COR-L47 (cell line): Measurements from ENCODE around the gene NAGPA.

Source experiments
- DNase-seq: peaks from one replicate; lab custom pipeline; 2025; lab: John Stamatoyannopoulos, UW

Gene NAGPA

DNA sequence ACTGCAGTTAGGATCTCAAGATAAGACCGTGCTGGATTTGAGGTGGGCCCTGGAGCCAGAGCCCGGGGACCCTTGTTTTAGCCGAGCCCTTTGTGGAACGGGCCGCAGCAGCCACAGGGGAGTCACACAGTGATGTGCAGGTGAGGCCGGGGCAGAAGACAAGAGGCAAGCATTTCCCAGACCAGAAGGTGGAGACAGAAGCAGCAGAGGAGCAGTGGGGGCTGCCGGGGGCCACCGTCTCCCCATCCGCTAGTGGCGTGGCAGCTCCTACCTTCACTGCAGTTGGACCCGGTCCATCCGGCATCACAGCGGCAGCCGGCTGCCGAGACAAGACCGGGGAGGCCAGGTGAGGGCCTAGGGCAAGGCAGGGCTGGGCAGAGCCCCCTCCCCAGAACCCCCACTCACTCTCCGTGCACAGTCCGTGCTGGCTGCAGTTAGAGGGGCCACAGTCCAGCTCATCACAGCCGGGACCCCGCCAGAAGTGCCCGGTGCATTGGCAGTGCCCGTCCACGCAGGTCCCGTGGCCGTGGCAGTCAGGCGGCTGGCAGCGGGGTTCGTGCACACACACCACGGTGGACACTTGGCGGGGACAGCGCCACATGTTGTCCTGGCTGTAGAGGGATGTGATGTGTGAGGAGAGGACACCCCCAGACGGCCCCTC is 6.0 kb downstream of the NAGPA start:
- no peak for DNase-seq

DNA sequence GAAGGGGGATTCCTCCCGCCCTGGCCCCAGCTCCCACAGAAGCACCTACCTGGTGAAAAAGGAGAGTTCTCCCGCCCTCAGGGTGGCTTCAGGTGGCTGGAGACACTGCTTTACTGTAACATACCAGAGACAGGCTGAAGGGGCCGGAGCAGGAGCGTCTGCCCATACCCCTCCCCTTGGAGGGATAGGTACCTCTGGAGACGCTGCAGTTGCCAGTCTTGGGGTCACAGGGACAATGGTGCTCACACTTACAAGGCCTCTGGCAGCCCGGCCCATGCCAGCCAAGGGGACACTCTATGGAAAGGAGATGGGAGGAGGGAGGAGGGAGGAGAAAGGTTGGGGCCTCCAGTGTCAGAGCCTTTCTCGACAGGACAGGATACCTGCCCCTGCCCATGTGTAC is 6.6 kb downstream of the NAGPA start:
- no peak for DNase-seq

DNA sequence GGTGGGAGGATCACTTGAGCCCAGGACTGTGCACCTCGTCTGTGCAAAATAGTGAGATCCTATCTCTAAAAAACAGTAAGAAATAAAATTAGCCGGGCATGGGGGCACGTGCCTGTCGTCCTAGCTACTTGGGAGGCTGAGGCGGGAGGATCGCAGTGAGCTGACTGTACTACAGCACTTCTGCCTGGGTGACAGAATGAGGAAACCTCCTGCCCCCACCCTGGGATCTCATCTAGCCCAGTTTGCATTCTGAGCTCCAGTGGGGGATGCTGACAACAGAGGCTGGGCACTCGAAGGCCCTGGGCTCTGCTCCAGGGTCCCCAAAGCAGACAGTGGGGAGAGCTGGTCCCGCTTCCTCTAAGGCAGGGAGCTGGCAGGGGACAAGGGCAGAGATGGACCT is 7.1 kb downstream of the NAGPA start:
- no peak for DNase-seq

DNA sequence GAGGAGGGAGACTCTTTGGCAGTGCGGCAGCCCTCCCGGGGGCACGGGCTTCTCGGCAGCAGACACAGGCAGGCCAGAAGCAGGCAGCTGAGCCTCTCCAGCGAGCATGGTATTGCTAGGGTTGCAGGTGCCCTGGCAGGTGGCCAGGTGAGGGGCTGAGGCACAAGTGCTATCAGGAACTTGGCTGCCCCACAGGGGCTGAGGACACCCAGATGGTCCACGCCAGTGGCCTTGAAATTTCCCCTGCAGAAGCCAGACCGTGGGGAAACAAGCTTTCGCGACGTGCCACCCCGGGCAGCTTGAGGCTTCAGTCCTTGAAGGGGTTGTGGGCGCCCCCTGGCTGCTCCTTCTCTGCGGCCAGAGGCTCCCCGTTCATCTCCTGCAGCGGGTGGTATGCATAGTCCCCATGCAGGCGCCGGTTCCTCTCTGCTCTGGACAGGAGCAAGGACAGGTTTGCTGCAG is 8.5 kb downstream of the NAGPA start:
- peak; percentile 63 for DNase-seq

DNA sequence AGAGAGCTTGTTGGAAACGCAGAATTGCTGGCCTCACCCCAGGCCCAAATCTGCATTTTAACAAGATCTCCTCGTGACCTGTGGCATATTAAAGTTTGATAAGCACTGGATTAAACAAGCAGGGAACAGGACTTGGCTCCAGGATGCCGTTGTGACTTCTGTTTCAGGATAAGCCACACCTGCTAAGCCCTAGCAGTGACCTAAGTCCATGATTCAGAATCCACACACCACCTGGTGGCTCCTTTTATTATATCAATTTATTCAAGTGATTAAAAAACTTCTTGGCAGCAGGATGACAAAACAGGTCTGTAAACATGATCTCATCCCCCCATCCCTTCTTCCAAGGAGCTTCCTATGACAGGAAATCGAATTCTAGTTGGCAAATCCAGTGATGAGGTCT is 9.1 kb downstream of the NAGPA start:
- peak; percentile 55 for DNase-seq

DNA sequence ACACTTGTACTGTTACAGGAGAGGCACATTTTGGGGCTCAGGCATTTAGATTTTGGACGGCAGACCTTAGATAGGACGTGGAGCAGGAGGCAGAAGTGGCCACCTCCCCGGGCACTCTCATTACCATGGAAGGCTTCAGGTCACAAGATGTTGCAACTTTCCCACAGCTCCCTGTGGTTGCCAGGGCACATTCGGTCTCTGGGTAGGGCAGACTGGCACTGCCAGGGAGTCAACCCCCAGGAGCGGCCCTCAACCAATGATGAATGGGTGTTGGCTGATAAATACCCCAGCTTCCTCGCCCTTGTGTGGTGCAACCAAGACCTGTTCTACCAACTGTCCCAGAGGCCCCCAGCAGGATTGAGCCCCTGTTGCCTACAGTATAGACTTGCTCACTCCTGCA is 11.2 kb downstream of the NAGPA start:
- DNase-seq: no peak

DNA sequence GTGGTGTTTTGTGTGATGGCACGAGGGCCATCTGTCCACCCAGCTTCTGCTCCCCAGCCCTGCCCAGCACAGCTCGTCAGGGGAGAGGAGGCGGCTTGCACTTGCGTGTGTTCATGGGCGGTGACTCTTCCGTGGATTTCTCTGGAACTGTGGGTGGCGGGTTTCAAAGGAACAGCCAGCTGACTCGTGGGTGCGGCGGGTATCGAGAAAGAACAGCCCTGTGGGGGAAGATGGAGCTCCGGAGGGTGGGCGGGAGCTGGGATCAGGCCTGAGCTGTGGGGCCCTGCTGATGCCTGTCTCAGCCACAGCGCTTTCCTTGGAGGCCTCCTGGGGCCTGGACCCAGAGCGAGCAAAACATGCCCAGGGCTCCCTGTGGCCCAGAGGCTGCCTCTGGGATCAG is 13.2 kb downstream of the NAGPA start:
- no peak for DNase-seq

DNA sequence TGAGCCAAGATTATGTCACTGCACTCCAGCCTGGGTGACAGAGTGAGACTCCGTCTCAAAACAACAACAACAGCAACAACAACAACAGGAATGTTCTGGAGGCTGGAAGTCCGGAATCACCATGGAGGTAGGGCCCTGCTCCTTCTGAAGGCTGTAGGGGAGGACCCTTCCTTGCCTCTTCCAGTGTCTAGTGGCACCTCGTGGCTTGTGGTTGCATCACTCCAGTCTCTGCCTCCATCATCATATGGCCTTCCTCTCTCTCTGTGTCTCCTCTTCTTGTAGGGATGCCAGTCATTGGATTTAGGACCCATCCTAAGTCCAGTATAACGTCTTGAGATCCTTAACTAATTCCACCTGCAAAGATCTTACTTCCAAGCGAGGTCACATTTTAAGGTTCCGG is 14.0 kb downstream of the NAGPA start:
- no peak for DNase-seq

DNA sequence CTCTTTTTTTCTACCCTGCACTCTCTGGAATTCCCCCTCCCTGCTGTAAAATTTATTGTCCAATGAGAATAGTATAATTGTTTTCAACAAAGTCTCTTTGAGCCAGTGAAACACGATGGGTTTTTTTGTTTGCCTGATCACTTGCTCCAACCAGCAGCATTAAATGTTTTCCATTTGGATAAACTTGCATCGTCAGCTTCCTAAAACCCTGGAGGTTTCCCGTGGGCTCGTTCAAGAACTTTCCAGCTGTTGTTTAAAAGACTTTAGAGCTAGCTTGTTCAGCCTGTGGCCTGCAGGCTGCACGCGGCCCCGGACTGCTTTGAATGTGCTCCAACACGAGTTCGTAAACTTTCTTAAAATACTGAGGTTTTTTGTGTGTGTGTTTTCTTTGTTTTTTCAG is 14.9 kb downstream of the NAGPA start:
- DNase-seq: no peak

DNA sequence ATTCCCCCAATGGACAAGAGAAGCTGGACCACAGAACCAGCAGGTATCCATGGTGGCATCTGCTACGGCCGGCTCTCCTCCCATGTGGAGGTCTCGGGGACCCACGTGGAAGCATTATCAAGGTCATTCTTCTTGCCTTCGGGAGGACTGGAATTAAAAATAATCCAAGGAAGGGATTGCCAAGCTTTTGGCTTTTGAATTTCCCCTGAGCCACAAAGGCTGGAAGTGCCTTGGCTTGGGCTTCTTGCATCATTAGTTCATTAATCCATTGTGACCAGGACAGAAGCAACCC is 16.1 kb downstream of the NAGPA start:
- no peak for DNase-seq

DNA sequence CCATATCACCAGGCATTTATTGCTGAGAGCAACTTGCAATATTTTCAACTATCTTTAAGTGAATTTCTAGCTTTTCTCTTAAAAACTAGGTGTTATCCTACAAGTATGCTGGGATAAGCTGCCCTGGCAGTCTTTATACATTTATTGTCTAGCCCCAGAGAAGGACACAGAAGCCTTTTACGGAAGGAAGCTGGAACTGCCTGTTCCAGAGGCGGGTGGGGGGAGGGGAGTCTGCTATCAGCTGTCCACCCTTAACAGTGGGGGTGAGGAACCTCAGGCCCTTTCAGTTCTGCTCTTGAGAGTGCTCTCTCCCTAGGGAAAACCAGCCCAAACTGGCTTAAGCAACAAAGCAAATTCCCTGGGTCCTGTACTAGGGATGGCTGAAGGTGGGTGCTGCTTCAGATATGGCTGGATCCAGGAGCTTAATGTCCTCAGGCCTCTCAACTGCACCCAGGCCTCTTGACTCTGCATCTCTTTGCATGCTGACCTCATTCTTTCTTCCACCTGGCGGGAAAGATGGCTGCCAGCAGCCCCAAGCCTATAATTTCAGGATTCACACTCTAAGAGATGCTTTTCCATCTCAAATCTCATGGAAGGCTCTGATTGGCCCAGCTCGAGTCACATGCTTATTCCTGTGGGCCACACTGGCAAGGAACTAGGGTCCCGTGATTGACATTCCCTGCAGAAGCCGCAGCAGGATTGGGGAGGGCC is 16.6 kb downstream of the NAGPA start:
- DNase-seq: no peak

DNA sequence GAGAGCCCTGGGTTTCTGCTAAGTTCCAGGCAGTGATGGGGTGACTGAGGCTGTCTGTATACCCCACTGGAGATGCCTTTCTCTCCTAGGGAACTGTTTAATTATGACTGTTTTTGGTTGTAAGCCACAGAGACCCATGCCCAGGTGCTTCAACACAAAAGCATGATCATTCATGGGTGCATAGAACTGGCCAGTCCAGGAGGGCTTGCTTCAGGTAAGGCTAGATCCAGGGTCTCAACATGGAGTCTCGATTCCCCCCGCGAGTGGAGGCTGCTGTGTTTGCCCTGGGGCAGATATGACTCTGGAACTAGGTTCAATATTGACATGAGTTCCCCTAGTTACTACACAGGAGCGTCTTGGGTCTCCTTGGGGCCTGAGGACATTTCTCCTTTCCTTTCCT is 17.8 kb downstream of the NAGPA start:
- no peak for DNase-seq

DNA sequence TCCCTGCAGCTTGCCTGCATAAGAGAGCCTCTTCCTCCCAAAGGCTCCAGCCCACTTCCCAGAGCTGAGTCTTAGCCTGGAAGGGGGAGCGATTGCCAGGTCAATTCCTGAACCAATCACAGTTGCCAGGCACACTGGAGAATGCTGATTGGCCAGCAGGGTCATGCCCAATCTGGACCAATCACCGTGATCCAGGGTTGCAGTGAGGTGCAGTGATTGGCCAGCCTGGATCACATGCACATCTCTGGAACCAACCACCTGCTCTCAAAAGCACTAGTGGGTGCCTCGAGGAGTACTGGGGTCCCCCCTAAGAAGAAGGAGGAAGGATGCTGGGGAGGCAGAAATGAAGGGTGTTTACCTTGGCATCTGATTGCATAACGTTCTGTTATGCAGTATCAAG is 18.4 kb downstream of the NAGPA start:
- DNase-seq: no peak

DNA sequence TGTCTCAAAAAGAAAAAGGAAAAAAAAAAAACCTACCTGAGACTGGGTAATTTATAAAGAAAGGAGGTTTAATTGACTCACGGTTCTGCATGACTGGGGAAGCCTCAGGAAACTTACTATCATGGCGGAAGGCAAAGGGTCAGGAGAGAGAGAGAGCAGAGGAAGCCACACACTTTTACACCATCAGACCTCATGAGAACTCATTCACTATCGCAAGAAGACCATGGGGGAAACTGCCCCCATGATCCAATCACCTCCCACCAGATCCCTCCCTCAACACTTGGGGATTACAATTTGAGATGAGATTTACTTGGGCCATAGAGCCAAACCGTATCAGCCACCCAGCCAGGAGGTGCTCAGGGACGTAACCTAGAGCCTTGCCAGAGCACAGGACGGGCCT is 20.8 kb downstream of the NAGPA start:
- no peak for DNase-seq

DNA sequence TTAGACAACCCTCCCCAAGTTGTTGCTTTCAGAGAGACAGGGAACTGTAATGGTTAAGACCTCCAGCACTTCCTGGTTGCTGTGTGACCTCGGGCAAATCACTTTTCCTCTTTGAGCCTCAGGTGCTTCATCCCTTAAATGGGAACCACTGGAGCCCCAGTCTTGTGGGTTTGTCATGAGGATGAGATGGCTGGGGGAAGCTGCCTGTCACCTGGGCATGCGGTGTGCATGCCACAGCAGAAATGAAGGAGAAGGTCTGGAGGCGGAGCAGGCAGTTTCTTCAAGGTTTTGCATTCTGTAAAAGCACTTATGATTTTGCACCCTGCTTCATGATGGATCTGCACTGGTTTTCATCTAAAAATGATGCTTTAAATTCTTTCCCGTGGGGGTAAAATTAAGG is 22.1 kb downstream of the NAGPA start:
- DNase-seq: no peak

DNA sequence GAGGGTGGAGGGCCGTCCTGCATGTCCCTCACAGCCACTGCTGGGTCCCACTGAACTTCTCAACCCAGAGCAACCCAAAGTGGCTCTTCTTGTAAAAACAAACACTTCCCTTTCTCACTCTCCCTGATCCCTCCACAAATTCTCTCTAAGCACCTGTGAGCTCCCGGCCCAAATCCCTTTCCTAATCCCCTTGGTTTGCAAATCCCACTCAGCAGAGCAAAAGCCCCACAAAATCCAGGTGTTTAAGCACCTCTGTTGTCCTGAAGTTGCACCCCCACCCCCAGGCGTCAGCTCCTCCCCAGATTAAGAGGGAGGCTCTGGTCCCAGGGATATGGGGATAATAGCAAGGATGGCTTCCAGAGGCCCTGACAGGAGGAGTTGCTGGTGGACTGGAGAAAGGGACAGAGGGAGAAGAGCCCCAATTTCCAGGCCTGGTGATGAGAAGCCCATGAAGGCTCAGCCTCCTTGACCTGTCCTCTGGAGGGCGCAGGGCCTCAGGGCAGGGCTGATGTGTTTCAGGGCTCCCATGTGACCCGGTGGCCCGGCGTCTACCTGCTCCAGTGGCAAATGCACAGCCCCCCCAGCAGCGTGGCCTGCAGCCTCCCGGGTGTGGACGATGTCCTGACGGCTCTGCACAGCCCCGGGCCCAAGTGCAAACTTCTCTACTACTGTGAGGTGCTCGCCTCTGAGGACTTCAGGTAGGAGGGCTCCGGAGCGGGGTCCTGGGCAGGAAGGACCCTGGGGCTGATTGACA is 23.0 kb downstream of the NAGPA start:
- DNase-seq: no peak

DNA sequence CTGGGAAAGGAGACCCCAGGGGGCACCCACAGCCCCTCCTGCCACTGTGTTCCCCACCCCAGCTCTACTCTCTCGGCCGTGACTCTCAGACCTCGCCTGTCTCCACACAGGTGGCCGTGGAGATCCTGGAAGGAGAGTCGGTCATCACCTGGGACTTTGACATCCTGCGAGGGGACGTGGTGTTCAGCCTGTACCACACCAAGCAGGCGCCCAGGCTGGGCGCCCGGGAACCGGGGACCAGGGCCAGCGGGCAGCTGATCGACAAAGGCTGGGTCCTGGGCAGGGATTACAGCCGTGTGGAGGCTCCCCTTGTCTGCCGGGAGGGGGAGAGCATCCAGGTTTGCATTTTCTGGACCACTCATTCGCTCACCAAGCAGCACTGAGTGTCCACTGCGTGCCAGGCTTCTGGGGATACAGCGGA is 25.4 kb downstream of the NAGPA start:
- no peak for DNase-seq

DNA sequence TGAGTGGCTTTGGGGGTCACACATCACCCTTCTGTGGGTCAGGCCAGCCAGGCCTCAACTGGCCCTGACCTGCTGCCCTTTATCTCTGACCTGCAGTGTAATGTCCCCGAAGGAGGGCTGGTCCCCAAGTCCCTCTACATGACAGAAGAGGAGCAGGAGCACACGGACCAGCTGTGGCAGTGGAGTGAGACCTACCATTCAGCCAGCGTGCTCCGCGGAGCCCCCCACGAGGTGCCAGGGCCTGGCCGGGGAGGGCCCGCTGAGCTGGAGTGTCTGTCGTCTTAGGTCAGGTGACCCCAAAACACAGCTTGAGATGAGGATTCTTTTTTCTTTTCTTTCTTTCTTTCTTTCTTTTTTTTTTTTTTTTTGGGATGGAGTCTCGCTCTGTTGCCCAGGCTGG is 26.5 kb downstream of the NAGPA start:
- no peak for DNase-seq

DNA sequence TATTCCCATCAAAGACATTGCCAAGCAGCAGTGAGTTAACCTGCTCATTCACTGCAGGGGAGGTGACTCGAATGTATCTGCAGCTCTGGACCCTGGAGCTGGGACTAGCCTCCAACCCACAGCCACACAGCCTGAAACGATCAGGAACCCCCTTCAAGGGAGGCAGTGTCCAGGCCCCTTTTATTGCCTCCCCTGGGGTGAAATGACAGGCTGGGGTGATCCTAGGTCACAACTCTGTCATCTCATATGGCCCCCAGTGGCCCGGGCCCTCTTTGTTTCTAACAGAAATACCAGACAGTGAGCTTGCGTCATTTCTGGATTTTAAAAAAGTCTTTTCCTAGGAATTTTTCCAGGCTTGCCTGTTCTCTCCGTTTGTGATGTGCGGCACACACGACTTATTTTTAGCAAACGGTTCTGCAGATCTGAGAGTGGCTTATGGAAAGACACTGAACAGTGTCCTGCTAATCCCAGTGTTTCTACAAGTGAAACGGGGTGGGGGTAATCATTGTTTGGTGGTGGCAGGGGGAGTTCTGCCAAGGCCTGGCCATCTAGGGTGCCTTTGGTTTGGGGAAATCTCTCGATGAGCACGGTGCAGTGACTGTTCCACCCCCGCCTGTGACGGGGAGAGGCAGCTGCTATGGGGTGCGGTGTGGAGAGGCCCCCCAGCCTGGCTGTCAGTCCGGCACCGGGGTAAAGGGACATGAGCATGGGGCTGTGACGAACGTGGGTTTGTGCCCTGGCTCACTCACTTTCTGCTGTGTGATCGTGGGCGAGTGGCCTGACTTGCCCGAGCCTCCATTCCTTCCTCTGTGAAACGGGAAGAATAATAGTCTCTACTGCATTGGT is 27.2 kb downstream of the NAGPA start:
- no peak for DNase-seq

DNA sequence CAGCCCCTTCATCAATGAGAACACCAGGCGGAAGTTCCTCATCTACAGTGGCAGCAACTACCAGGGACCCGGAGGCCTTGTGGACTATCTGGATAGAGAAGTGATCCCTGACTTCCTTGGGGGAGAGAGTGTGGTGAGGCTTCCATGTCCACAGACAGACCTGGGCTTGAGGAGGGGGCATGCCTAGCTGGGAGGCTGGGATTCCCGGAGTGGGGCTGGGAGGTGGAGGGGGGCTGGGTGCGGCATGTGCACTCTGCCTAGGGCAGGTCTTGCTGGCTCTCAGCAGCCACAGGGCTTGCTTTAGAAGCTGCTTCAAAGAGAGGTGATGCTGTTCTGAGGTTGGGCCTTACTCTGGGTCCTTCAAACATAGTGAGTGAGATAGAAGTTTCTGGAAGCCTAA is 27.8 kb downstream of the NAGPA start:
- no peak for DNase-seq

DNA sequence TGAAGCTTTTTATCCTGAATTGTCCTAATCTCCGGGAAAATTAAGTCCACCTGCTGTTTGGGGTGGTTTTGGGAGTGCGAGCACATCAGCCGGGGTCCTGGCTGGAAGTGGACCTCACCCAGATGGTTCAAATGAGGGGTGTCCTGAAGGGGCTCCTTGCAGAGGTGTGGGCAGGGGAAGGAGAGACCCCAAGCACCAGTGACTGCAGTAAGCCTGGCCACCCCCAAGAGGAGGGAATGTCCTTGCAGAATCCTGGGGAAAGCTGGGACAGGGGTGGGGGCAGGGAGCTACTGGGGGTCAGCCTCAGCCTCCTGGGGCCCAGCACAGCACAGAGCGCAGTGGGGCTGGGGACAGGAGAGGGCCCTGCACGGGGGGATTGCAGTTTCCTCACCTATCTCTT is 29.4 kb downstream of the NAGPA start:
- DNase-seq: no peak

DNA sequence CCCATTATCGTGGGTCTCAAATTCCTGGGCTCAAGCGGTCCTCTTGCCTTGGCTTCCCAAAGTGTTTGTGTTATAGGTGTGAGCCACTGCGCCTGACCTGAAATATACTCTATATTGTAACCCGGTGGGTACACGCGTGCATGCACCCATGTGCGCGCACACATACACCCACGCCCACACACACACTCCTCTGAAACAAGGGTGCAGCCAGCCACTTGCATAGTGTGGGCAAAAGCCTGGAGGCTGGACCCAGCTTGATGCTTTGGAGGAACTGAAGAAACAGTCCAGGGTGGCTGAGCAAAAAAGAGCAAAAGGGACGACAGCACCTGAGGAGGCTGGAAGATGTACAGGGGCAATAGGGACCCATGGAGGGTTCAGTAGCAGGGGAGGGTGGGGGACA is 29.9 kb downstream of the NAGPA start:
- DNase-seq: no peak

DNA sequence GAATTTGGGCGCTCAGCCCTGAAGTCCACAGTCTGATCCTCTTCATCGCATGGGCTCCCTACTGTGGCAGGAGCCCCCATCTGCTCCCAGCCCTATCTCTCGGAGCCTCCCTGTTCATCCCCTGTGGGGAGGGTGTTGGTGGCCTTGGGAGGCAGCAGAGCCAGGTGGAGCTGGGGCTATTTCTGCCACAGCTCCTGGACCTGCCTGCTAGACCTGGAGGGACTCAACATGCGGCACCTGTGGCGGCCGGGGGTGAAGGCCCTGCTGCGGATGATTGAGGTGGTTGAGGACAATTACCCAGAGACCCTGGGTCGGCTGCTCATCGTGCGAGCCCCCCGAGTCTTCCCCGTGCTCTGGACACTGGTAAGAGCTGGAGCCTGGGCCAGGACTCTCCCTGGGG is 30.5 kb downstream of the NAGPA start:
- DNase-seq: no peak
